NCI-H146 (cell line): ENCODE data around the gene AVEN.
"Not testable (repeated sequence)": the region's sequence is repeated elsewhere in the genome, so short reads cannot be mapped to it uniquely, and the experiment has no call there.

ENCODE experiments used
- DNase-seq: peaks from one replicate; lab custom pipeline; 2025; lab: John Stamatoyannopoulos, UW

Gene AVEN

GRCh38 chr15:33846862-33847261 is 192.1 kb downstream of the AVEN start:
- DNase-seq: no peak

DNA sequence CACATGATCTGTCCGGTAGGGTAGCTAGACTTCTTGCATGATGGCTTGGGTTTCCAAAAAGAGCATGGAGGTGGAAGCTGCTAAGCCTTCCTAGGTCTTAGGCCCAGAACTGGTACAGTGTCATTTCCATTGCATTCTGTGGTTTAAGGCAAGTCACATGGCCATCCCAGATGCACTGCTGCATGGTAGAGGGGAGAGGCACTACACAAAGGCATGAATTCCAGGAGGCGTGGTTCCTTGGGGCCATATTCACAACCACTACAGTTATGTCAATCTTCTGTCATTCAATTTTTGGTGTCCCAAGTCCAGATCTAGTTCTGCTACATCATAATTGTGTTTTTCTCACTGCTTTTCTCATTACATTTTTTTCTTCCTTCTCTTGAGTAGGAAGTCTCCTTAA is 192.9 kb downstream of the AVEN start:
- DNase-seq: no peak

DNA sequence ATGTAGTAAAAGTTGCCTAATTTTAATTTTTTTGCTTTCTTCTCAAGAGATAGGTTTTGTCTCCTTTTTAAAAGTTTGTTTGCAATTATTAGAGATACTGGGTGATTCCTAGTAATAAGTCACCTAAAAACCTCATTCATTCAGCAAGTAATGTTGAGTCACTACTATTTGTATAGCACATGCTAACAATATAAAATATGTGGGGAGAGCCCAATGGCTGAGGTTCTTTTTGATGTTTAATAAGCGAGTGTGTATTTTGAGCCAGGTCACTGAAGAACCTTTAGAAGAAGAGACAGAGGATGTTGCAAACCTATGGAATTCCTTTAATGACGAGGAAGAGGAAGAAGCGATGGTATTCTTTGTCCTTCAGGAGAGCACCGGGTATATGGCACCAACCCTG is 194.4 kb downstream of the AVEN start:
- DNase-seq: no peak

GRCh38 chr15:33844186-33844585 is 194.8 kb downstream of the AVEN start:
- DNase-seq: no peak

DNA sequence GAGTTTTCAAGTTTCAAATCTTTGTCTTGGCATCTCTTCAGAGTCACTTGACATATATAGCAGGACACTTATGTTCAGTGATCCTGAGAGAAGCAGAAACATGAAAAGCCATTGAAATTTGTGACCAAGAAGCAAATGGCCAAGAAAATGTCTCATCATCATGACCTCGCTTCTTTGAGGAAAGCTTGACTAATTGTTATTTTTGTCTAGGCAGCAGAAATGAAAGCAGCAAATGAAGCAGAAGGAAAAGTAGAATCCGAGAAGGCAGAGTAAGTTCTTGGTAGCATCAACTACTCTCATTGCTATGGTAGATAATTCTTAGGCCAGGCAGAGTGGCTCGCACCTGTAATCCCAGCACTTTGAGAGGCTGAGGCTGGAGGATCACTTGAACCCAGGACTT is 198.4 kb downstream of the AVEN start:
- DNase-seq: no peak

DNA sequence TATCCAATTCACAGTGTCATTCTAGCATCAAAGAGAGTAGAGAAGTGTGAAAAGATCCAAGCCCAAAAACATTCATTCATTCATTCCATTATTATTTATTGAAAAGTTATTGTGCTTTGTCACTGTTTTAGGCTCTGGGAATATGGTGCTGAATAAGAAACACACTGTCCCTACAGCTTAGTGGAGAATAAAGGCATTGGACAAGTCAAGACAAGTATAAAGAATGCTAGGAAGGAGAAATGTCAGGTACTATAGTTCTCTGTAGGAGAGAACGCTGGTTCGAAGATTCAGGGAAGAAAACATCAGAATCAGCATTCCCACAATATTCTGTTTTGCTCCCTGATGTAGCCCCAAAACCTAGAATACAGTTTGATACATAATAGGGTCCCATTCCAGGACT is 199.5 kb downstream of the AVEN start:
- no peak for DNase-seq

- no peak for DNase-seq
Observed at GRCh38 chr15:33837294-33837693, 201.7 kb downstream of the AVEN start.

DNA sequence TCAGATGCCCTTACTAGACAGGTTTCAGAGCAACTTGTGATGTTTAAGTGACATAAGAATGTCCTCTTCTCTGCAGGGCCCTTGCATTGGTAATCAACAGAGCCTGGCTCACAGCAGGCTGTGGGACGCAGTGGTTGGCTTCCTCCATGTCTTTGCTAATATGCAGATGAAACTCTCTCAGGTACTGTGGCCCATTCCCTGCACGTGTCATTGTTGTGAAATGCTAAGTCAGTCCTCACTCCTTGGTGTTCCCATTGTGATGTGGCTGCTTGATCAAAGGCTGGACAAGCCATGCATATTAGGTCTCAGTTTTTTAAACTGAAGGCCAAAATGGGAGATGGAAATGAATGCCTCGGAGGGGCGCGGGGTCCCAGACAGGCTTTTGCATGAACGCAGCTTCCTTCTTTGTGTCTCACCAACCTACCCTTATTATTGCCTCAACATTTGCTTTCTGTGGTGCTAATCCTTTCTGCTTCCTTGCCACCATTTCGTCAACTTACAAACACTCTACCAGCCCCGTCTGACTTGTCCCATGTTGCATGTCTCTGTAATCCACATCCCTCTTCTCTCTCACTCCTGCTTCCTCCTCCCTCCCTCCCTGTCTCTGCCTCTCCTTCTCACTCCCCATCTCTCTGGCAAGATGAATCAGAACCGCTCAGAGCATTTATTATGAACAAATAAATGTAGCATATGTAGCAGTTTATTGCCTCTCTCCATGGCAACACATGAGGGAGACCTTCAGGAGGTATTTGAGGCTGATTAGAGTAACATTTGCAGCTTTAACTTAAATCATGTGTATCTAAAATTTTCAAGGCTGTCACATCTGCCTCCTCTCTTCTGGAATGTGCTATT is 203.9 kb downstream of the AVEN start:
- no peak for DNase-seq

- DNase-seq: no peak
Observed at GRCh38 chr15:33831646-33832045, 207.4 kb downstream of the AVEN start.

DNA sequence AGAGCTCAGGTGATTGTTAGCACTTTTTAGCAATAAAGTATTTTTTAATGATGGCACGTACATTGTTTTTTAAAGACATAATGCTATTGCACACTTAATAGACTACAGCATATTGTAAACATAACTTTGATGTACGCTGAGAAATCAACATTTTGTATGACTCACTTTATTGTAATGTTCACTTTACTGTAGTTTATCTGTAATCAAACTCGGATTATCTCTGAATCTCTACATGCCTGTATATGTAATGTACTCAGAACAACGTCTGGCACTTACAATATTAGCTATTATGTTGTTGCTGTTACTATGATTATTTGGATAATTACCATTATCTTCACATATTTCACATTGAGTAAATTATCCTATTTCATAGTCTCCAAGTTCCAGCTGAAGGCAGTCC is 208.7 kb downstream of the AVEN start:
- DNase-seq: no peak

GRCh38 chr15:33826201-33826600 is 212.8 kb downstream of the AVEN start:
- no peak for DNase-seq

DNA sequence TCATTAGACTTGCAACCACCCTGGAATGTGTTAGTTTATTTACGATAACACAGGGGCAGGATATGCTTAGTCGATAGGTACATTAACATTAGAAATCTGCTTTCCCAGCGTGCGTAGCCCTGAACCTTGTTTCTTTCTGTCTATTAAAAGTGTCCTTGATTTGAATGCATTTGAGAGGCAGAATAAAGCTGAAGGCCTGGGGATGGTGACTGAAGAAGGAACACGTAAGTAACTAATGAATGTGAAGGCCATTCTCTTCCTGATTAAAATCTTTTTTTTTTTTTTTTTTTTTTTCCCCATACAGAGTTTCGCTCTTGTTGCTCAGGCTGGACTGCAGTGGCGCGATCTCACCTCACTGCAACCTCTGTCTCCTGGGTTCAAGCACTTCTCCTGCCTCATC is 213.6 kb downstream of the AVEN start:
- no peak for DNase-seq

DNA sequence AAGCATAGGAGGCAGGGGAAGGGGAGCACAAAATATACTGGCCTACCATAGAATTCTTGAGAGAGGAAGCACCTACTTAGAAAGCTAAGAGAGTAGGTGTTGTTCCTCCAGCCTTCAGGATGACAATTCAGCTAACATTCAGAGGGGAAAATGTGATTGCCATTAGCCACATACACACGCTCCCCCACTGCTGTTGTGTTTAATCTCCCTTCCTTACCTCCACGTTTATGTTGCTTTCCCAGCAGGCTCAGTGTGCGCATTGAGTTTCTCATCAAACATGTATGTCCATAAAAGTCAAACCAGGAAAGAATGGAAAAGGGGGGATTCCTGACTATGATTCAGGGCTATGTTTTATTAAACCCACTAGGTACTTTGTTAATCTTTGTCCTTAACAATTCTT is 215.9 kb downstream of the AVEN start:
- no peak for DNase-seq

- DNase-seq: no peak
Observed at GRCh38 chr15:33822479-33822878, 216.5 kb downstream of the AVEN start.

- not testable (repeated sequence) for DNase-seq
Observed at GRCh38 chr15:33819499-33819898, 219.5 kb downstream of the AVEN start.
